Muscle of back (tissue), 11 donors: ENCODE data around the gene CPNE2. TPM values are rescaled to one million over a fixed set of nuclear protein-coding genes. Genes with fewer than 3 reads are reported as not detected.
A peak's percentile ranks its signal among the peaks of the same experiment; 100 is the strongest.
"Not testable (repeated sequence)": the region's sequence is repeated elsewhere in the genome, so short reads cannot be mapped to it uniquely, and the experiment has no call there.

Experiments used
- DNase-seq, 3 donors: peaks; one replicate each; pipeline versions ENCODE4 v3.0.0 to v3.0.0-alpha.2; 2013
- polyA plus RNA-seq, 10 donors: library from polyadenylated mRNA; unstranded; fragments of 120-200 nt; gene quantifications; one replicate each; pipeline ENCODE4 v1.2.1, GENCODE V29; 2013; ENCODE audit not compliant: insufficient read length in 10 of 10

Gene CPNE2
- polyA plus RNA-seq, 10 donors = 24.0 to 35.2 (median 25.8) TPM

DNA sequence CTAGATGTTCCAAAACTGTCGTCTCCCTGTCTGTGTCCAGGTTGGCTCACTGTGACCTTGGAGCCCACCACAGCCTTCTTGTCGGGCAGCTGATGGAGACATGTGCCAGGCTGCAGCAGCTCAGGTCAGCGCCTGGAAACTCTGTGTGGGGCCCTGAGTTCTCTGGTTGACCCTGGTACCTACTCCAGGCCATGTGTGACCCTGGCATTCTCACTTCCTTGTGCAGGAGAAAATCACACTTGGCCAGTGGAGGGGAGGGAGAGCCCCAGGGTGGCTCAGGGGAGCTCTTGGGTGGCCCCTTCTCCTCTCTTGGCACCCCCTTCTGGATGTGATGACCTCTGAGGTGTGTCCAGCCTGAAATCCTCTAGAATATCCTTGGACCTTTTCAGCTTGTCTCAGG is 25.0 kb upstream of the CPNE2 start:
- no peak for DNase-seq

DNA sequence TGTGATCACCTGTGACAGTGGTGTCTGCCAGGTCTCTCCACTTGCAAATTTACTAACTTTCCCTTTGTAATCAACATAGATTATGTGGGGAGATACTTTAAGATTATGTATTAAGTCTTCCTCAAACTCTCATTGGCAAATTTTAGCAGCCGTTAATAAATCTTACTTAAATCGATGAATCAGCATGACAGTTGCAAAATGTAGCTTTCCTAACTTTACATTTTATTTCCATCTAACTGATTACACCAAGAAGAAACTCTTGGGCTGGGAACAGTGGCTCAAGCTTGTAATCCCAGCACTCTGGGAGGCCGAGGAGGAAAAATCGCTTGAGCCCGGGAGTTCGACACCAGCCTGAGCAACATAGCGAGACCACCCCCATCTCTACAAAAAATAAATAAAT is 23.3 kb upstream of the CPNE2 start:
- DNase-seq = no peak

DNA sequence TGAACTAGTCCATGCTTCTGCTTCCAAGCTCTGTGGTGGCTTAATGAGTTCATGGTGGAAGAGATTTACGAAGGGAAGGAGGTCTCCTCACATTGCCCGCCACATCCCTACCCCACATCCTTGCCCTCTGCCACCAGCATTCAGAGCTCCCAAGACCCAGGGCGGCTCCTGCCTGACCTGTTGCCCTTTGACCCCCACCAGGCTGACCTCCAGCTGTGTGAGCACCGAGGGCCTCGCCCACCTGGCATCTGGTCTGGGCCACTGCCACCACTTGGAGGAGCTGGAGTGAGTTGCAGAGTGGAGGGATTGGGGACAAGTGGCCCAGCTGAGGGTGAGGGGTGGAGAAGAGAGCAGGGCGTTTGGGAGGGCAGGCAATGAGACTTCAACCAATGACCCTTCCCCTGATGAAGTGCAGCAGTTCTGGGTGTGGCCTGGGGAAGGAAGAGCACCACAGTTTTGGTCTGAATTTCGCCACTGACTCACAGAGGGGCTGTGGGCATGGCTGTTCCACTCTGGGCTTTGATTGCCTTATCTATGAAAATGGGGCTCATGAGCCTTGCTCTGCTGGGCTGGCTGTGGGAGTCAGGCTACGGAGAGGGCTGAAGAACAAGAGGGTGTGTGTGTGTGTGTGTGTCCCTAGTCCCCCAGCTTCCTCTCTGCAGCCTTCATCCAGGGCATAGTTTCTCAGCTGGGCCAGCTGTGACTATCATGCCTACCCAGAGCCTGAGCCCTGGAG is 22.6 kb upstream of the CPNE2 start:
- no peak for DNase-seq

DNA sequence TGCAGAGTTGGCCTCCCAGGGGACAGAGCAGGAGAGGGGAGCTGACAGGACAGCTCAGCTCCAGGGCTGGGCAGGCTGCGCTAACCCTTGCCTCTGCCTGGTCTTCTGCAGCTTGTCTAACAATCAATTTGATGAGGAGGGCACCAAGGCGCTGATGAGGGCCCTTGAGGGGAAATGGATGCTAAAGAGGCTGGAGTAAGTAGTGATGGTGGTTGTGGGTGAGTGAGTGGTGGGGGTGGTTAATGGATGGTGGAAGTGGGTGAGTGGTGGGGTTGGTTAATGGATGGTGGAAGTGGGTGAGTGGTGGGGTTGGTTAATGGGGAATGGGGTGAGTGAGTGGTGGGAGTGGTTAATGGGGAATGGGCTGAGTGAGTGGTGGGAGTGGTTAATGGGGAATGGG is 22.0 kb upstream of the CPNE2 start:
- no peak for DNase-seq

DNA sequence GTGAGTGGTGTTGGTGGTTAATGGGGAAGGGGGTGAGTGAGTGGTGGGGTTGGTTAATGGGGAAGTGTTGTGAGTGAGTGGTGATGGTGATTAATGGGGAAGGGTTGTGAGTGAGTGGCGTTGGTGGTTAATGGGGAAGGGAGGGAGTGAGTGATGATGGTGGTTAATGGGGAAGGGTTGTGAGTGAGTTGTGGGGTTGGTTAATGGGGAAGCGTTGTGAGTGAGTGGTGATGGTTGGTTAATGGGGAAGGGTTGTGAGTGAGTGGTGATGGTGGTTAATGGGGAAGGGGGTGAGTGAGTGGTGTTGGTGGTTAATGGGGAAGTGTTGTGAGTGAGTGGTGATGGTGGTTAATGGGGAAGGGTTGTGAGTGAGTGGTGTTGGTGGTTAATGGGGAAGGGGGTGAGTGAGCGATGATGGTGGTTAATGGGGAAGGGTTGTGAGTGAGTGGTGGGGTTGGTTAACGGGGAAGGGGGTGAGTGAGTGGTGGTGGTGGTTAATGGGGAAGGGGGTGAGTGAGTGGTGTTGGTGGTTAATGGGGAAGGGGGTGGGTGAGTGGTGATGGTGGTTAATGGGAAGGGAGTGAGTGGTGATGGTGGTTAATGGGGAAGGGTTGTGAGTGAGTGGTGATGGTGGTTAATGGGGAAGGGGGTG is 21.2 kb upstream of the CPNE2 start:
- not testable (repeated sequence) for DNase-seq

DNA sequence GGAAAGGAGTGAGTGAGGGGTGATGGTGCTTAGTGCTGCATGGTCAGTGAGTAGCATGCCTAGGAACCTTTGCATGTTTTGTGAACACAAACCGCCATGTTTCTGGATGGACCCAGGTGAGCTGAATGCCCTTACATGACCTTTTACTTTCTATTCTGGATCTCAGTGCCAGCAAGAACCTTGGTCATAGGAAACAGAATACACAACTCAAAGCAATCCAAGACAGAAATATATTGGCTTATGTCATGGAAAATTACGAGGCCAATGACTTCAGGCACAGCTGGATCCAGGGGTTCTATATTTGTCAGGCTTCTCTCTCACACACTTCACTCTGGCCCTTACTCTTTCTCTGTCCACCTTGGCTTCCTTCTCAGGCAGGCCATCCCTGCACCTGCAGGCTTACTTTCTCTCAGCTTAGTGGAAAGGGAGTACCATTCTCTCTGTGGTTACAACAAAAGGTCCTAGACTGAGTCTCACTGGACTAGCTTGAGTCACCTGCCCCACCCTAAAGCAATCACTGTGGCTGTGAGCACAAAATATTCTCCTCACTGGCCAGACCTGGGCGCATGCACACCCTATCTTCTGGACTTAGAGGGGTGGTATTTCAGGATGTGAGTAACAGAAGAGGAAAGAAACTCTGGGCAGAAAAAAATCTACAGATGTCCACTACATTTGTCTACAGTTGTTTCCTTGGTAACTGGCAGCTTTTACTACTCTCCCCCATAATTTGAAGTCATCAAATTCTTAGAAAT is 20.4 kb upstream of the CPNE2 start:
- peak; percentile 51 to 85 (median 63) for DNase-seq

DNA sequence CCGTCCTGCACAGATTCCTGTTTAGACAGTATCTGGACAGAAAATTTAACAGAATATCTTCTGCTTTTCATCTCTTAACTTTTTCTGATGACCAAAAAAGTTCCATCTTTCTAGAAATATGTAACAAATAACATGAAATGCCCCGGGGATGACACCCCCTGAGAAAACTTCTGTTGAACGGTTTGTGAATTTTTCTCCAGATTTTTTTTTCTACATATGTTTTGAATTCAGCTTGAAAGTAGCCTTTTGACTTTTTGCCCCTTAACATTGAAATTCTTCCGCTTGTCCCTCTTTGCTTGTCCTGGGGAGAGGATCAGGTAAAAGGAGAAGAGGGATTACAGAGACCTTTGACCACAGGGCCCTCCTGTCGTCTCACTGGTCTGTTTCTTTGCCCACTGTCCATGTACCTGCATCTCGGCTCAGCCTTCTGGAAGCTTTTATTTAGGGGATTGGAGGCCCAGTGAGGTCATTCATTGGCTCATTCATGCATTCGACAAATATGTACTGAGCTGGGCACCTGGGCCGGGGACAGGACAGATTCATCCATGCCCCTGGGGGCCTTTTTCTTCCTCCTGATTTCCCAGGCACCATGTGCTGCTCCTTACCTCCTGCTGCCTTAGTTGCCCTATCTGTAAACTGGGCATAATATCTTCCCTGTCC is 19.6 kb upstream of the CPNE2 start:
- peak in 1 of 3 donors; percentile 79 for DNase-seq

DNA sequence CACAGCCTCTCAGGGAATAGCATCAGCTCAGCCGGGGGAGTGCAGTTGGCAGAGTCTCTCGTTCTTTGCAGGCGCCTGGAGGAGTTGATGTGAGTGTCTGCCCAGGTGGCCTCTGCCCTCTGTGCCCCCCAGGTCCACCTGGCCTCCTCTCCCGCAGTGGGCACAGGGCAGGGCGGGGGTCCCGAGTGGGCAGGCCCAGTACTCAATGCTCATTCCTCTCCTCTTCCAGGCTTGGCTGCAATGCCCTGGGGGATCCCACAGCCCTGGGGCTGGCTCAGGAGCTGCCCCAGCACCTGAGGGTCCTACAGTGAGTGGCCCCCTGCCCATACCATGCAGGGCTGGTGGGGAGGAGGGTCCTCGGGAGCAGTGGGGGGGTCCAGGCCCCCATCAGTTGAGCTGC is 14.7 kb upstream of the CPNE2 start:
- DNase-seq = no peak

DNA sequence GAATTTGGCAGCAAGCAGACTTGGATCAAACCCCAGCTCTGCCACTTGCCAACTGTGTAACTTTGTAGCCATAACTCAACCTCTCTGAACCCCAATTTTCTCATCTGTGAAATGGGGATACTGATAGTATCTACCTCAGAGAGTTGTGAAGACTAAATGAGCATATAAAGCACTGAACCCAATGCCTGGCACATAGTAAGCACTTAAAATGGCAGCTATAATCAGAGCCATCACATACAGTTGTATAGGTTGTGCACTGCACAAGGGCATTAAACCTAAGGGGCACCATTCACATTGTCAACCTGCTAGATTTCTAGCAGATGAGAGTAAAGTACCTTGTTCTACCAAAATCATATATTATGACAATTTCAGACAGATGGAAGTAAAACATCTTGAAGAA is 10.6 kb upstream of the CPNE2 start:
- DNase-seq = no peak

DNA sequence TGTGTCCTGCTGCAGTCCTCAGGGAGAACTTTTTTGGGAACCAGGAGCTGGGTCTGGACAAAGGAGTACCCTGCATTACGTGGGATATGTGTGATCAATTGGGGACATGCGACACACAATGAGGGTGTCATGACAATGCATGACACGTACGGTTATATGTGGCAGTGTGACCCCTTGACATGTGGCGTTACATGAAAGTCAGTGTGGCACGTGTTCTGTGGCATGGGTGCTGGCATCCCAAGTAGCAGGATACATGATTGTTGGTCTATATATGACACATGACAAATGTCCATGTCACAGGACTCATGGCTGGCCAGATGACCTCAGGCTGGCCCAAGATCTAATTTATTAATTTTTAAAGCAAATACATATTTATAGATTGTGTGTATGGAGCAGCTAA is 9.7 kb upstream of the CPNE2 start:
- no peak for DNase-seq

DNA sequence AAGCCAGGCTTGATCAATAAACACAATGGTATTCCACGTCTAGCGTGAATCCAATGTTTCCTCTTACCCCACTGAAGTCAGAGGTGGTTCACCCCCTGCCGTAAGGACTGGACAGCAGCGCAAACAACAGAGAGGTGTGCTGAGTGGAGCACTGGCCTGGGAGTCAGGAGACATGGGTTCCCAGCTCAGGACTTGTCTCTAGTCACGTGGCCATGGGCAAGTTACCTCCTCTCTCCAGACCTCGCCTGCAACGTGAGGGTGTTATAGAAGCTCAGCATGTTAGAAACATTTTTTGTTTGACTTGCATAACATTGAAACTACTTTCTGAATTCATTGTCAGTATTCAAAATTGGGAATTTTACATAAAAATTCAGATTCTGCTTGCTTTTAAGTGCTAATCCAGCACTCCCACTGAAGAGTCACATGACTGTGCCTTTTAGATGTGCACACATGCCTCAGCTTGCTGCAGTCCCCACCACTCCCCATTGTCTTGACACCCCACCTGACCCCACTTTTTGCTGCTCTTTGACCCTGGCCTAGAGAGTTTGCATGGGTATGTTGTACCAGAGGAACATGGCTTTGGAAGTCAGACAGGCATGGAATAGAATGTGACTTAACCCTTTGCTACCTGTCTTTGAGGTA is 8.8 kb upstream of the CPNE2 start:
- DNase-seq = no peak

DNA sequence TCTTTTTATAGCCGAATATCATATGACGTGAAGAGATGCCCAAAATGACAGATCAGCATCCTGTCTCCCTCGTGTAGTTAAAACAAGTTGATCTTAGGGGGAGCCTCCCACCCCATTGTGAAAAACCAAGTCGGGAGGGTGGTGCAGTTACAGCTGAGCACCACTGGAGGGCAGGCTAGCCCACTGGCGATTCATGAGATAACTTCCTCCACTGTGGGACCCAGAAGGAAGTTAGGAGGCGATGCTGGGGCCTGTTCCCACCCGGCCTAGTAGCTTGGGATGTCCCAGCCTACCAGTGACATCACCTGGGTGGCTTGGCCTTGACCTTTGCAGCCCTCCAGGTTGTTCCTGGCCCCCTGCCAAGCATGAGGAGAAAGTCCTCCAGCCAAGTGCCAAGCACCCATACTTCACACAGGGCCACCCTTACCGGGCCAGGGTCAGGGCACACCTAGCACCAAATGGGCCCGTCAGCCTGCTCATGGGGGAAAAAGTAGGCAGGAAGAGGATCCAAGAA is 8.1 kb upstream of the CPNE2 start:
- DNase-seq = peak; percentile 51 to 89 (median 76)

DNA sequence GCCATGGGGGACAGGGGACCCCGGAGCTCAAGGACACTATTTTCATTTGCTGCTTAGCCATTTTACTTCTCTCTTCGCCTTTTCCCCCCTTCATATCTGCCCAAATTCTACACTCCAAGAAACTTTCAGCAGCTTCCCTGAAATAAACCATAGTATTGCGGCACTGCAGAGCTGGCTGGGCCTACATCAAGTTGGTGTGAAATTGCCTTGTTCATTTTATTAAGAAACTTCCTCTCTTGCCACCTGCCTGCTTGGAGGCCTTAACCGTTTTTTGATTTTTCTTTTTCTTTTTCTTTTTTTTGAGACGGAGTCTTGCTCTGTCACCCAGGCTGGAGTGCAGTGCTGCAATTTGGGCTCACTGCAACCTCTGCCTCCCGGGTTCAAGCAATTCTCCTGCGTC is 7.4 kb upstream of the CPNE2 start:
- no peak for DNase-seq

DNA sequence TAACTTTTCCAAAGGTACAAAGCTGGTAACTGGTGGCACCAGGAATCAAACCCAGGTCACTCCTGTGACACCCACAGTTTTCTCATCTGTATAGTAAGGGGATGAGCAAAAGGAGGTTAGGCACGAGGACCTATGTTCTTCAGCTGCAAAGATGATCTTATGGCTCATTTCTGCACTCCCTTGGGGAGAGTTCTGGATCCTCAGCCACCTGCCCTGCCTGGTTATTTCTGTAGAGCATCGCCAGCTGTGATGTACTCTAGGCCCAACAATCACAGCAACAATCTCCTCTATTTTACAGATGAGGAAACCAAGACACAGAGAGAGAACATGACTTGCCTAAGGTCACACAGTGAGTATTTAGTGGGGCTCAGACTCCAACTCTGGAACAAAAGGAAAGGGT is 5.4 kb upstream of the CPNE2 start:
- DNase-seq = no peak

DNA sequence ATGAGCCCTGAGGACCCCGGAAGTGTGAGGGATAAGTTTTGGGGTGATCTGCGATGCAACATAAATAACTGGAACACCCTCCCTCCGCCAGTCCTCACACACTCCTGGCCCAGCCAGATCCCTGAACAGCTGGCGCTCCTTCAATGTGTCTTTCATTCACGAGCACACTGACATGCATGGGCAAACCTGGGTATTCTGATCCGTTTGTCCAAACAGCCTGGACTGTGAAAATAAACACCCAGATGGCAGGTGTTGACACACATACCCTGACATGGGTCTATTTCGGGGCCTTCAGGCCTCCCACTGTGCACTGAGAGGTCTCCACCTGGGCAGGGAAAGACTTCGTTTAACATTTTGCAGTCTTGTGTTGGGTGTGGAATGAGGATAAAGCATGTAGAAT is 3.0 kb upstream of the CPNE2 start:
- no peak for DNase-seq

DNA sequence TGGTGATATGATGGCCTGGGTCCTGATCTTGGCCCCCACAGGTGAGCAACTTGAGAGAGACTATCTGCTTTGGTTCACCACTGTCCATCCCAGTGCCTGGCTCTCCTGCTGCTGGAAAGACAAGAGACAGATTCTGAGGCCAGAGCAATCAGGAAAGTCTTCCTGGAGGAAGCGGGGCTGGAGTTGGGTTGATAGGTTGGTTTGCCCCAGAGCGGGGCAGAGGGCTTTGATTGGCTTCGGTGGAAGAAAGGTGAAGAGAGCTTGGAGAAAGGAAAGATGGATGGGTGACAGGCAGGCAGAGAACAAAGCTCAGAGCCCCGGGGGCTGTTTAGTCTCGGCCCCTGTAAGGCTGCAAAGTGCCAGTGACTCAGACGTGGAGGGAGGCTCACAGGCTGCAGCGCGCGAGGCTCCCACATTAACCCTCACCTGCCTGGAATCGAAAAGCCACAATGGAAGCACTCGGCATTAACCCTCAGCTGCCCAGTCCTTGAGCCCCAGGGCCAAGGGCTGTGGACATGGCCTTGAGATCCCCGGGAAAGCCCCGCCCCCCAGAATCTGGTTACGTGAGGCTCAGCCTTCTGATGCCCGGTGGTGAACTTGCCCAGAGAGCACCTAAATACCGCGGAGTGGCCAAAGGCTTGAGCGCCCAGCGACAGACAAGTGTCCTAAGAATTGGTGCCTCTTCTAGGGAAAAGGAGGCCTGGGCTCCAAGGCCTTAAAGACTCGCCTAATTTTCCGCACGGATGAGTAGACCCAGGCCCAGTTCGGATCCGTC is 996 bp upstream of the CPNE2 start:
- peak in 2 of 3 donors; percentile 22 to 54 for DNase-seq

DNA sequence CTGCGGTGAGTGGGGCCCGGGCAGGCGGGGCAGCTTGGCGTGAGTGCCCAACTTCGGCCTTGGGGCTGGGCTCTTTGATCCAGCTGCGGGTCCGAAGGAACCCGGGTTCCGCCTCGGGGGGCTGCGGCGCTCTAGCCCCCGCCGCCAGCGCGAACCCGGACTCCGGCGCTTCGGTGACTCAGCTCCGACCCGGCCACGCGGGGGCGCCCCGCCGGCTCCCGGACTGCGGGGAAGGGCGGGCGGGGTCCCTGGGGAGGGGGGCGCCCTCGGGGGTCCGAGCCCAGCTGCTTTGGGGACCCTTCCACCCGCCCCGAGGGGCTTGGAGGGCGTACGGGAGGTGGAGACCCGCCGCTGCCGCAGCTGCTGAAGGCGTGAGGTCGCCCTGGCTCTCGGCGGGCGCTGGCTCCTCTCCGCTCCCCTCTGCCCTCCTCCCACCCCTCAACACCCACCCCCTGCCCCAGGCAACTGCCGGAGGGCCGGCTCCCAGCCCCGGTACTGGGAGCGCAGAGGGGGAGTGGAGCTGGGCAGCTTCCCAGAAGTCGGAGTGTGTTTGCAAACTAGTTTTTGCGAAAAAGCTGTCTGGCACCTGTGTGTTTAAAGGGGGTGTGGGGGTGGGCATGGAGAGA is 516 bp downstream of the CPNE2 start:
- peak in 2 of 3 donors; percentile 32 to 69 for DNase-seq

DNA sequence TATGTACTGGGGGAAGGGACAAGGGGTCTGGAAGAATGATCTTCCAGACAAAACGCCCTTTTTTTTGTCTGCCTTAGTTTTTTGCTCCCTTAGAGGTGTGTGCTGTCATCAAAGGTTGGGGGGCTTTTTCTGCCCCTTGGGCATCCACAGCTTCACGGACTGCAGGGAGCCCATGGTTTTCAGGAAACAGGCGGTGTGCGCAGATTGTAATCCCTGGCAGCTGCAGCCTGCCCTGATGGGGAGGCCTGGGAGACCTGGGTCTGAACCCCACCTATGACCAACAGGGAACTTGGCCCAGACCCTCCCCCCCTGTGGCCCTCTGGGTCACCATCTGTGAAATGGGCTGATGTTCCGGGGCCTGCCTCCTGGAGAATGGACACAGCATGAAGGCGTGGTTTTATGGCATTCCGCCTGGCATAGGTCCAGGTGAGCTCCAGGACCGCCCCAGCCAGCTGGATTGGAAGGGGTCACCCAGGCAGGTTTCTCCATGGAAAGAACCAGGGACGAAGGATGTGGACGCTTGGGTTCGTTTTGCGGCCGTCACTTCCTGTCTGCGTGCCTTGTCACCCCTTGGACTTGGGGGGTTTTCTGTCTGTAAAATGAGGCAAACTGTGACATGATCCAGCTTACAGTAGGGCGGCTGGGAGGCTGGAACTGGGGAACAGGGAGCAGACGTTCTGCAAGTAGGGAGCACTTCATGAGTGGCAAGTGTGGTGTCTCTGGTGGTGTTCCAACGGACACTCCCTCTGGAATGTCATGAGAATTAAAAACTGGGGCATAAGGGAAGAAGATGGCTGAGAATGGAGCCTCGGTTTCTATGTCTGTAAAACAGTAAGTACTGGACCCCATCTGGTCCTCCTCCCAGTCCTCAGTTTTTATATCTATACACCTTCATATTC is 1.5 kb downstream of the CPNE2 start:
- no peak for DNase-seq

DNA sequence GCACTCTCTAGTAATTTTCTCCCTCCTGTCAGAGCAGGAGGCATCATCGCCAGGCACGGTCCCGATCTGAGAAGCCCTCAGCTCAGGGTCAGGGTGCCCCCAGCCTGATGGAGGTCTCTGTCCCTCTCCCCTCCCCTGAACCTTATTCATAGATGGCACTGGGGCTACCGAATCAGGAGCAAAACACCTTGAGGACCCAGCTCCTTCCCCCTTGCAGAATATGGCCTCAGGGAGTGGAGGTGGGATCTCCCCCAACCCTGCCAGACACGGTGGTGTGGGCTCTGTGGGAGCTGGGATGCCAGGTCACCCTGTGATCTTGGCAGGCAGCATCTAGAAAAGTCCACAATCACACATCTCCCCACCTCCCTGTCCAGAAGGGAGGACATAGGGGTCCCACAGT is 2.5 kb downstream of the CPNE2 start:
- no peak for DNase-seq
